SW 1271 (cell line): ENCODE data around the gene SDSL.

Experiments
- DNase-seq, 2 experiments: peaks; one replicate each; lab custom pipeline; 2025; lab: John Stamatoyannopoulos, UW

Gene SDSL

GRCh38 chr12:113485330-113485729 lies 63.1 kb downstream of the SDSL start:
- no peak for DNase-seq

- no peak for DNase-seq
These were observed 64.5 kb downstream of the SDSL start for GRCh38 chr12:113486722-113487121.
